GM23248 (cell line): ENCODE results near the gene NUP93. TPM values are rescaled to one million over a fixed set of nuclear protein-coding genes. Genes with fewer than 3 reads are reported as not detected.

Experiments used
- DNase-seq: peaks from one replicate; pipeline ENCODE4 v3.0.0-alpha.2; 2015
- H2AFZ ChIP-seq: fragments of 200-600 bp; sonication (generic); 2 replicates; pipeline ENCODE4 v1.6.1; 2016; ENCODE audit warnings: antibody characterized with exemption
- H3F3A ChIP-seq: fragments of 200-600 bp; sonication (generic); 2 replicates; pipeline ENCODE4 v1.6.1; 2016; ENCODE audit warnings: mild to moderate bottlenecking, antibody characterized with exemption, mixed run types; ENCODE audit not compliant: insufficient read depth
- H3K27ac ChIP-seq: fragments of 200-600 bp; sonication (generic); 2 replicates; pipeline ENCODE4 v1.5.1; 2016; ENCODE audit warnings: mild to moderate bottlenecking
- H3K27me3 ChIP-seq: fragments of 200-600 bp; sonication (generic); replicated peaks from 2 replicates; pipeline ENCODE4 v1.6.1; 2016; ENCODE audit warnings: mild to moderate bottlenecking; ENCODE audit not compliant: insufficient read depth
- H3K36me3 ChIP-seq: fragments of 200-600 bp; sonication (generic); 2 replicates; pipeline ENCODE4 v1.6.1; 2016; ENCODE audit warnings: low read depth, mild to moderate bottlenecking
- H3K4me1 ChIP-seq: fragments of 200-600 bp; sonication (generic); 2 replicates; pipeline ENCODE4 v1.6.1; 2016; ENCODE audit warnings: mild to moderate bottlenecking; ENCODE audit not compliant: insufficient read depth
- H3K4me2 ChIP-seq: fragments of 200-600 bp; sonication (generic); one replicate; pipeline ENCODE4 v1.6.1; 2016; ENCODE audit warnings: mild to moderate bottlenecking; ENCODE audit not compliant: unreplicated experiment
- H3K4me3 ChIP-seq: fragments of 200-600 bp; sonication (generic); 2 replicates; pipeline ENCODE4 v1.5.1; 2016; ENCODE audit warnings: mild to moderate bottlenecking
- H3K79me2 ChIP-seq: fragments of 200-600 bp; sonication (generic); 2 replicates; pipeline ENCODE4 v1.6.1; 2016; ENCODE audit warnings: mild to moderate bottlenecking; ENCODE audit not compliant: insufficient read depth
- H3K9ac ChIP-seq: fragments of 200-600 bp; sonication (generic); 2 replicates; pipeline ENCODE4 v1.6.1; 2016; ENCODE audit warnings: mild to moderate bottlenecking
- H3K9me2 ChIP-seq: fragments of 200-600 bp; sonication (generic); 2 replicates; pipeline ENCODE4 v1.6.1; 2016; ENCODE audit warnings: mixed run types, mild to moderate bottlenecking, moderate library complexity; ENCODE audit not compliant: insufficient read depth
- H3K9me3 ChIP-seq: fragments of 200-600 bp; sonication (generic); one replicate; pipeline ENCODE4 v1.6.1; 2017; ENCODE audit warnings: low read depth
- H4K20me1 ChIP-seq: fragments of 200-600 bp; sonication (generic); 2 replicates; pipeline ENCODE4 v1.6.0; 2016; ENCODE audit not compliant: insufficient read depth
- EZH2 ChIP-seq: fragments of 200-600 bp; sonication (generic); IDR thresholded peaks from 2 replicates; pipeline ENCODE4 v1.6.1; 2018; ENCODE audit warnings: antibody characterized with exemption, mild to moderate bottlenecking; ENCODE audit not compliant: insufficient read depth, poor library complexity, severe bottlenecking
- EZH2phosphoT487 ChIP-seq: fragments of 200-600 bp; sonication (generic); IDR thresholded peaks from 2 replicates; pipeline ENCODE4 v1.6.1; 2018; ENCODE audit warnings: antibody characterized with exemption, moderate library complexity, mild to moderate bottlenecking, low read depth; ENCODE audit not compliant: insufficient read depth
- WGBS, 2 experiments: methylation state at CpG; one replicate each; pipeline ENCODE4 v1.1.6; 2015 to 2017; ENCODE audit warnings: low lambda C conversion rate in 2 of 2, low coverage in 1 of 2; ENCODE audit errors: missing lambda C conversion rate in 2 of 2; 5-methylcytosine and 5-hydroxymethylcytosine counted together
- in situ Hi-C: fragments of 300-500 bp; cut with MboI; formaldehyde crosslinking; loops from 2 replicates; pipeline ENCODE4 v1.15.0; 2020
- polyA plus RNA-seq: library from polyadenylated mRNA; unstranded; fragments of >200 nt; fragmentation: Nextera tagmentation; extraction: Ambion mirVana; gene quantifications from 2 replicates; pipeline ENCODE4 v1.2.1, GENCODE V29; 2016
- total RNA-seq: library from RNA; depleted of rRNA; stranded (reverse); fragments of >200 nt; shearing (Covaris generic); gene quantifications from 2 replicates; pipeline ENCODE4 v1.2.3, GENCODE V29; 2014

The NUP93 gene
- total and polyA plus RNA-seq, 2 experiments from 2014 or later: 47.1 to 51.2 TPM

- 54 to 59% methylated on average over 1 of the region's 1 CpG for WGBS, 2 experiments
- no peak overlapping the region for H3K4me3 ChIP-seq
- peaks cover 30% of the 10 kb centered on the region for H3K4me1 ChIP-seq
- in situ Hi-C loops: no loop called here
- H3F3A ChIP-seq: peaks cover 26% of the 10 kb centered on the region; the same call in 1 of the 2 replicates
- no peaks in the 10 kb centered on the region for H3K27me3 ChIP-seq
- no peak for DNase-seq
- no peak overlapping the region for H3K27ac ChIP-seq
- no peak overlapping the region for H3K4me2 ChIP-seq
- no peaks in the 10 kb centered on the region for H3K9me2 ChIP-seq
- peaks cover 35% of the 10 kb centered on the region for H3K79me2 ChIP-seq
- H3K36me3 ChIP-seq: no peaks in the 10 kb centered on the region
- TF ChIP-seq EZH2 (no peak), EZH2phosphoT487 (no peak)
- no peak overlapping the region for H3K9ac ChIP-seq
- H4K20me1 ChIP-seq: no peaks in the 10 kb centered on the region
- no peak overlapping the region for H2AFZ ChIP-seq
- no peaks in the 10 kb centered on the region for H3K9me3 ChIP-seq
Measured at GRCh38 chr16:56779906-56780305, 50.0 kb downstream of the NUP93 start.

- no peak for DNase-seq
- no peak overlapping the region for H2AFZ ChIP-seq
- no peak overlapping the region for H3K4me3 ChIP-seq
- peaks cover 30% of the 10 kb centered on the region for H3K4me1 ChIP-seq
- no peaks in the 10 kb centered on the region for H3K9me2 ChIP-seq
- H3K9ac ChIP-seq: no peak overlapping the region
- H3K36me3 ChIP-seq: no peaks in the 10 kb centered on the region
- TF ChIP-seq EZH2 (no peak), EZH2phosphoT487 (no peak)
- no peak overlapping the region for H3K27ac ChIP-seq
- WGBS, 2 experiments: 98% methylated on average over 3 of the region's 3 CpGs
- no peak overlapping the region for H3K4me2 ChIP-seq
- in situ Hi-C loops: no loop called here
- no peaks in the 10 kb centered on the region for H4K20me1 ChIP-seq
- peaks cover 26% of the 10 kb centered on the region; the same call in 1 of the 2 replicates for H3F3A ChIP-seq
- H3K27me3 ChIP-seq: no peaks in the 10 kb centered on the region
- H3K79me2 ChIP-seq: peaks cover 34% of the 10 kb centered on the region
- no peaks in the 10 kb centered on the region for H3K9me3 ChIP-seq
Measured at GRCh38 chr16:56780646-56781045, 50.7 kb downstream of the NUP93 start.

- H2AFZ ChIP-seq: no peak overlapping the region
- DNase-seq: no peak
- no peaks in the 10 kb centered on the region for H3K9me2 ChIP-seq
- H4K20me1 ChIP-seq: no peaks in the 10 kb centered on the region
- H3K4me1 ChIP-seq: peaks cover 23% of the 10 kb centered on the region
- 86 to 87% methylated on average over 6 of the region's 6 CpGs for WGBS, 2 experiments
- in situ Hi-C loops: no loop called here
- H3K9ac ChIP-seq: no peak overlapping the region
- no peaks in the 10 kb centered on the region for H3K27me3 ChIP-seq
- H3K4me2 ChIP-seq: no peak overlapping the region
- H3K79me2 ChIP-seq: peaks cover 34% of the 10 kb centered on the region
- TF ChIP-seq EZH2 (no peak), EZH2phosphoT487 (no peak)
- no peak overlapping the region for H3K27ac ChIP-seq
- H3F3A ChIP-seq: peaks cover 19% of the 10 kb centered on the region; the same call in 1 of the 2 replicates
- H3K36me3 ChIP-seq: no peaks in the 10 kb centered on the region
- H3K4me3 ChIP-seq: no peak overlapping the region
- no peaks in the 10 kb centered on the region for H3K9me3 ChIP-seq
Measured at GRCh38 chr16:56781528-56781961, 51.6 kb downstream of the NUP93 start.

- no peak for TF ChIP-seq EZH2
- TF ChIP-seq EZH2phosphoT487: no peak
- in situ Hi-C loops: no loop called here
- no peaks in the 10 kb centered on the region for H3K27me3 ChIP-seq
- no peaks in the 10 kb centered on the region for H4K20me1 ChIP-seq
- H3F3A ChIP-seq: 0 out of 2 replicates have a peak, but pooled peaks cover under 1% of the 10 kb centered on the region
- H3K4me3 ChIP-seq: no peak overlapping the region
- peaks cover 34% of the 10 kb centered on the region for H3K79me2 ChIP-seq
- no peak overlapping the region for H2AFZ ChIP-seq
- H3K4me1 ChIP-seq: peaks cover 7% of the 10 kb centered on the region; the same call in 1 of the 2 replicates
- H3K9ac ChIP-seq: no peak overlapping the region
- H3K9me3 ChIP-seq: no peaks in the 10 kb centered on the region
- DNase-seq: no peak
- H3K27ac ChIP-seq: no peak overlapping the region
- no peaks in the 10 kb centered on the region for H3K9me2 ChIP-seq
- 86 to 87% methylated on average over 5 of the region's 5 CpGs for WGBS, 2 experiments
- no peak overlapping the region for H3K4me2 ChIP-seq
- H3K36me3 ChIP-seq: 0 out of 2 replicates have a peak, but pooled peaks cover 3% of the 10 kb centered on the region
Measured at GRCh38 chr16:56783344-56783743, 53.4 kb downstream of the NUP93 start.
